Esophagus squamous epithelium (tissue), 4 donors: Measurements from ENCODE around the gene ANP32A.

Source experiments
- CTCF ChIP-seq, 6 experiments: fragments of 450-650 bp in 4 of 6; fragments of 200-600 bp in 2 of 6; sonication (generic) in 2 of 6; IDR thresholded peaks; one replicate each; pipeline ENCODE4 v1.5.1; 2016 to 2019; ENCODE audit warnings: antibody characterized with exemption in 6 of 6, mild to moderate bottlenecking in 4 of 6, moderate library complexity in 4 of 6
- POLR2A ChIP-seq, 4 donors: fragments of 450-650 bp; IDR thresholded peaks; one replicate each; pipeline ENCODE4 v1.6.1; 2017; ENCODE audit warnings: antibody characterized with exemption in 4 of 4, mild to moderate bottlenecking in 4 of 4, moderate library complexity in 3 of 4

GRCh38 chr15:68800875-68801274 lies 19.8 kb downstream of the ANP32A start:
- TF ChIP-seq CTCF (IDR thresholded peaks at IDR 0.05) (no peak), POLR2A (IDR thresholded peaks at IDR 0.05) (no peak)
